ENCODE results near the gene GSC.

The GSC gene

DNA sequence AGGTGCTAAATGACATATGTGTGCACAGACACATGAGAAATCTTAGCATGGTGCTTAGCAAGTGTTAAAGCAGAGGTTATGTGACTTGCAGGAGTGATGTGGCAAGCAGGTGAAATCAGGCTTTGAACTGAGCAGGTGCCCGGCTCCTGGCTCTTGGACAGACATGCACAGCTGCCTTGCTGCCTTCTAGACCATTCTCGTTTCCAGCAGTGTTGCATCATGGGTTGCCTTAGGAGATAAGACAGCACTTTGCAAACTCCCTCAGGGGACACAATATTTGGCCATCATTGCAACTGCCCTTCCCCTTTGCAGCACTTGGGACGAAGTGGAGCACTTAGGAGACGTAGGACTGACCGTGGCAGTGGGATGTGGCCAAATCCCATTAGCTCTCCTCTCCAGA is 17.2 kb upstream of the GSC start:
- H3K27ac ChIP-seq (ENCODE audit: low read depth, low read length), result no peak overlapping the region

DNA sequence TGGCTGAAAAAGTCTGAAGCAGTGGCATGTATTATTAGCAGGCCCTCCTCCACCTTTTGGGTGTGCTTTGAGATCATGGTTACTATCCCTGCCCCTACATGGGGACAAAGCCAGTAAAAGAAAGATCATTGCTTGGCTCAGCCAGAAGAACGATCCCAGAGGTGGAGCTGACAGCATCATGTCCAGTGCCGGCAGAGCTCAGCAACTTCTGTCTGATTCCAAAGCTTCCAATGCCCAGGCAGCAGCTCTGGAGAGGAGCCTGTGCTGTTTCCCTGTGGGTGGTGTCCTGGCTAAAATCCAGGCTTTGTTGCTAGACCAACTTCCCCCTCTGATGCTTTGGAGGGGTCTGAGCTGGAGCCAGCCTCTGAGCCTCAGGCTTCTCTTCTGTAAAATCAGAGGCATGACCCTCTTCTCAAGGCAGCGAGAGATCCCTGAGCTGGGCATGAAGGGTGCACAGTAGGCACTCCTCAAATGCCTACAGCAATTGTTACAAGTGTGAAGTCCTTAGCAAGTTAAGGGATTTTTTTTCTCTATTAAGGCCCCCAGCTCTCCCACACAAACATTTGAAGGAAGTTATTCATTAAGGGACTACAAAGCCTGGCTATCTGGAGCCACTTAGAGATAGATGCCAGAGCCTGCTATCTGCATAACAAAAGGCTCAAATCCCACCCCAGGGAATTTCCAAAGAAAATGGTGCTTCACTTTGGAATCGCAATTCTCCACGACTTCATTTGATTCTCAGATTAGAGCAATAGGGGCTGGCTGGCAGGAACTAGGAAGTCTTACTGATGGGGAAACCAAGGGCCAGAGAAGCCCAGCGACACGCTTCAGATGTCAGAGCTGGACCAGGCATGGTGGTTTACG is 10.9 kb upstream of the GSC start:
- H3K4me1 ChIP-seq (ENCODE audit: control insufficient read depth, insufficient read depth, low read length, unreplicated experiment), result peaks cover 6% of the 10 kb centered on the region
- no peak overlapping the region for H2AFZ ChIP-seq (ENCODE audit: low read length, unreplicated experiment)
- no peak overlapping the region for H3K27ac ChIP-seq (ENCODE audit: low read depth, low read length)
- H3K4me3 ChIP-seq (ENCODE audit: low read depth, low read length), result no peak overlapping the region
- no peaks in the 10 kb centered on the region for H3K36me3 ChIP-seq (ENCODE audit: insufficient read depth, low read length)
- no peaks in the 10 kb centered on the region for H3K27me3 ChIP-seq (ENCODE audit: insufficient read depth, low read length)
- H3K79me2 ChIP-seq (ENCODE audit: control insufficient read depth, insufficient read depth, low read length, unreplicated experiment), result no peaks in the 10 kb centered on the region

More for the DNA sequence above, 17.2 kb upstream of the GSC start:
- H3K79me2 ChIP-seq (ENCODE audit: control insufficient read depth, insufficient read depth, low read length, unreplicated experiment), result no peaks in the 10 kb centered on the region
- H3K36me3 ChIP-seq (ENCODE audit: insufficient read depth, low read length), result no peaks in the 10 kb centered on the region
- H3K4me3 ChIP-seq (ENCODE audit: low read depth, low read length), result no peak overlapping the region
- no peak overlapping the region for H2AFZ ChIP-seq (ENCODE audit: low read length, unreplicated experiment)
- peaks cover 11% of the 10 kb centered on the region; the same call in 1 of the 2 replicates for H3K27me3 ChIP-seq (ENCODE audit: insufficient read depth, low read length)
- no peaks in the 10 kb centered on the region for H3K4me1 ChIP-seq (ENCODE audit: control insufficient read depth, insufficient read depth, low read length, unreplicated experiment)

DNA sequence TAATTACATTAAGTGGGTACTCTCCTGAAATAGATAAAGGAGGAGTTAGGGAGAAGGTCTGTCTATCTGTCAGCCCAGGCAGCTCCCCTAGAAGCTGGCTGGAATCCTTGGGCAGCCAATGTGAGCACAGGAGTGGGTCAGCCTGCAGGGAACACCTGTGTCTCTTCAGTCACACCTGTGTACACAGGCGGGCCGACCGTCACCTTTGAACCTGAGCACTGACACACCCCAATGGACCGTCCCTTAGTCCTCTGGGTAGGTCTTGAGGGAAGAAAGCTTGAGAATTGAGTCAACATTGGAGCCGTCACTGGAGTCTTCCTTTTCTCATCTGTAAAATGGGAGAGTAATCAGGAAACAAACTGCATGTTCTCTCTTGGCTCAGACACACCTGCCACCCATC is 9.8 kb upstream of the GSC start:
- H3K36me3 ChIP-seq (ENCODE audit: insufficient read depth, low read length), result no peaks in the 10 kb centered on the region
- H3K79me2 ChIP-seq (ENCODE audit: control insufficient read depth, insufficient read depth, low read length, unreplicated experiment), result no peaks in the 10 kb centered on the region
- H3K4me3 ChIP-seq (ENCODE audit: low read depth, low read length), result no peak overlapping the region
- no peak overlapping the region for H2AFZ ChIP-seq (ENCODE audit: low read length, unreplicated experiment)
- peaks cover 6% of the 10 kb centered on the region; the same call in 1 of the 2 replicates for H3K27me3 ChIP-seq (ENCODE audit: insufficient read depth, low read length)
- peaks cover 12% of the 10 kb centered on the region for H3K4me1 ChIP-seq (ENCODE audit: control insufficient read depth, insufficient read depth, low read length, unreplicated experiment)
- H3K27ac ChIP-seq (ENCODE audit: low read depth, low read length), result no peak overlapping the region

DNA sequence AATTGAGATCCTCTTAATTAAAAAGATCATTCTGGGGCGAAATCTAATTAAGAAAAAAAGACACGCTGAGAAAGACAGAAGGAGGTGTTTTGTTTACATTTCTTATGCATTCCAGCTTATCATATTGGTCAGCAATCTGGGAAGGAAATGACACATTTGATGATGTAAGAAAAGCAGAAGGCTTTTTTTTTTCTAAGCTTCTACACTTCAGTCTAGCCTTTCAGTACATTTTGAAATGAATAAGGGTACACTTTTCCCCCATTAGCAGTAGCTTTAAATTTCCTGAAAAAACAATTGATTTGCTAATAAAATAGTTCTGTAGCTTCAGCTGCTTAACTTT is 5.9 kb upstream of the GSC start:
- H3K27ac ChIP-seq (ENCODE audit: low read depth, low read length), result peak overlapping the region; percentile 49
- H2AFZ ChIP-seq (ENCODE audit: low read length, unreplicated experiment), result peak overlapping the region; percentile 79
- H3K79me2 ChIP-seq (ENCODE audit: control insufficient read depth, insufficient read depth, low read length, unreplicated experiment), result no peaks in the 10 kb centered on the region
- peaks cover 13% of the 10 kb centered on the region for H3K4me1 ChIP-seq (ENCODE audit: control insufficient read depth, insufficient read depth, low read length, unreplicated experiment)
- H3K27me3 ChIP-seq (ENCODE audit: insufficient read depth, low read length), result peaks cover 40% of the 10 kb centered on the region
- H3K4me3 ChIP-seq (ENCODE audit: low read depth, low read length), result peak overlapping the region; percentile 21; the same call in 1 of the 2 replicates
- H3K36me3 ChIP-seq (ENCODE audit: insufficient read depth, low read length), result no peaks in the 10 kb centered on the region

DNA sequence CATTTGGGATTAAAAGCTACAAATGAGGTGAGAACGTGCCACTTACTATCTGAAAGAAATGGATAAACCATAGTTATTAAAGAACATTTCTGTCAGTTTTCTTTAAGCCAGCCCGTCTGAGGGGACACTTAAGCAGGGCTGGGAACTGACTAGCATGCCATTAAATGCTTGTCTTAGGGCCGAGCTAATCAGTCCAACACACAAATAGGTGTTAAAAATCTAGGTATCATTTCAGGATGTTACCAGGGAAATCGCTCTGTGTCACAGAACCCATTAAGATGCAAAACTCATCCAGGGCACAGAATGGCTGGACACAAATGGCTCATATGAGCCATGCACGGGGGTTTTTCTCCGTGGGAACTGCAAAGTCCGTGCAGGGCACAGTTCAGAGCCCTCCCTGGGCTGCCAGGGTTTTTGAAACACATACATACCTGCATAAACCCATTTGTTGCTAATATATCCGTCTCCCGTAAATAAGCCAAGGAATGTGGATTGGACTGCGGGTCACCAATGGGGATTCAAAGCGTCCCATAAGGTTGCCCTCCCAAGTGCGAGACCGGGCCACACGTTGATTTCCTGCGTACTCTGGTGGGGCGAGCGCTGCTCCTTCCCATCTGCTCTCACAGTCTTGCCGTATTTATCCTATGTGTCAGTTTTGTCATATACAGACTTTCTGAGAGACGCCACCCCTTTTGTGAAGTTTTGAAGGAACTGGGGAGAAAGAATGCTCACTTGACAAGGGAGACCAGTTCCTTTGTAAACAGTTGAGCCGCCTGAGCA is 5.4 kb upstream of the GSC start:
- H3K27ac ChIP-seq (ENCODE audit: low read depth, low read length), result no peak overlapping the region; the same call in 1 of the 2 replicates
- H3K36me3 ChIP-seq (ENCODE audit: insufficient read depth, low read length), result no peaks in the 10 kb centered on the region
- no peak overlapping the region for H2AFZ ChIP-seq (ENCODE audit: low read length, unreplicated experiment)
- H3K4me1 ChIP-seq (ENCODE audit: control insufficient read depth, insufficient read depth, low read length, unreplicated experiment), result peaks cover 17% of the 10 kb centered on the region
- peak overlapping the region; percentile 21; the same call in 1 of the 2 replicates for H3K4me3 ChIP-seq (ENCODE audit: low read depth, low read length)
- no peaks in the 10 kb centered on the region for H3K79me2 ChIP-seq (ENCODE audit: control insufficient read depth, insufficient read depth, low read length, unreplicated experiment)
- peaks cover 42% of the 10 kb centered on the region for H3K27me3 ChIP-seq (ENCODE audit: insufficient read depth, low read length)

DNA sequence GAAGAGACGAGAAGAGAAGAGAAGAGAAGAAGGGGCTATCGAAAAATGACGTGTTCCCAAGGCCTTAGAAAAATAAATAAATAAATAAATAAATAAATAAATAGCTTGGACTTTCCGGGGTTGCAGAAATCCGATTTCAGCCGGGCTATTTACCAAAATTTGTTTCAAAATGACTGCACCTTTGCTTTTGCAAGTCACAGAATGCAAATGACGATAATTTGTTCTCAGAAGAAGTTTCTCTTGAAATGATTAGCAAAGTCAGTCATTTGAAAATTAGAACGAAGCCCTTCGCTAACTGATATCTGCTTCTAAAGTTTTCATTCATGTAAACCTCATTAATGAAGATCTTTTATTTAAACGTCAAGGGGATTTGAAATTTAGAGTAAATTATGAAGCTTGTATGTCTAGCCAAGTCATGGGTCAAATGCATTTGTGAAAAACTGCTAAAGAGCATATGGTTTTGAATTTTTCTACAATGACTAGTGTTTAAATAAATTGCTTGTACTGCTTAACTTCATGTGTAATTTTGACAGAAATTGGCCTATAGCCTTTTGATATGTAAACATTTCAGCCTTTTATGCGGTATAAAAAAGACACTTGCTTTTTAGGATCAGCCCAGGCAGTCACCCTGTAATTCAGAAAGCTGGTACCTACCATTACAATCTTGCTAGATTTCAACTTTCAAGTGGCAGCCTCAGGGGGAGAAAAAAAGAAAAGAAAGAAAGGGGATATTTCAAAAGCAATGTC is 4.6 kb upstream of the GSC start:
- H3K36me3 ChIP-seq (ENCODE audit: insufficient read depth, low read length), result no peaks in the 10 kb centered on the region
- peaks cover 42% of the 10 kb centered on the region for H3K27me3 ChIP-seq (ENCODE audit: insufficient read depth, low read length)
- H3K79me2 ChIP-seq (ENCODE audit: control insufficient read depth, insufficient read depth, low read length, unreplicated experiment), result no peaks in the 10 kb centered on the region
- no peak overlapping the region for H2AFZ ChIP-seq (ENCODE audit: low read length, unreplicated experiment)
- H3K4me1 ChIP-seq (ENCODE audit: control insufficient read depth, insufficient read depth, low read length, unreplicated experiment), result peaks cover 17% of the 10 kb centered on the region
- no peak overlapping the region for H3K27ac ChIP-seq (ENCODE audit: low read depth, low read length)
- no peak overlapping the region for H3K4me3 ChIP-seq (ENCODE audit: low read depth, low read length)

DNA sequence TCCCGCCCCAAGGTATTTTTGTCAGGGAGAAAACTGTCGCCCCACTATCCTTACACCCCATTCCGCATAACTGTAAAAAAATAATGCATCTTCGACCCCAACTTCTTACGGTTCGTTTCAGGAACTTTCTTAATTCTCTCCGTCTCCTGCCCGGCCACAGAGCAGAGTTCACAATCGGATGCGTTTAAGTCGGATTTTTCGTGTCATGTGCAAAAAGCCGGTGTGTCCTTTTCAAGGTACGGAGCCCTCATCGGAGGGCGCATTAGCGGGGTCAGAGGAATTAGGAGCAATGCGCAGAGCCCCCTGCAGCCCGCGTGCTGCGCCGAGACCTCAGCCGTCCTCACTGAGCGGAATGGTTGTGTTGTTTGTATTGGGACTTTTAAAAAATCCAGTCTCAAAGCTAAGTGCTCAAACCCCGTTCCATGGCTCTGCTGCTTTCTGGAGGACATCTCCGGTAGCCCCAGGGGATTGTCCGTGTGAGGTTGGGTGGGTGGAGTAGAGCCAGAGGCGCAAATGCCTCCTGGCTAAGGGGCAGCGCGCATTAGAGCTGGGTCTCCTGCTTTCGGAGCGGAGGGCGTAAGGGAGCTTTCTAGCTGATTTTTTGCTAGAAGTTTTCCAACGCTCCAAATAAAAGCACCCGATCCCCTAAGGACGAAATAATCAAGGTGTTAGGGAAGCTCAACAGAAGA is 3.9 kb upstream of the GSC start:
- Histone ChIP-seq H3K4me1 (ENCODE audit: control insufficient read depth, insufficient read depth, low read length, unreplicated experiment) (peaks cover 17% of the 10 kb centered on the region), H3K4me3 (ENCODE audit: low read depth, low read length) (no peak overlapping the region), H2AFZ (ENCODE audit: low read length, unreplicated experiment) (no peak overlapping the region), H3K79me2 (ENCODE audit: control insufficient read depth, insufficient read depth, low read length, unreplicated experiment) (no peaks in the 10 kb centered on the region), H3K36me3 (ENCODE audit: insufficient read depth, low read length) (no peaks in the 10 kb centered on the region), H3K27me3 (ENCODE audit: insufficient read depth, low read length) (peaks cover 42% of the 10 kb centered on the region), H3K27ac (ENCODE audit: low read depth, low read length) (no peak overlapping the region)

DNA sequence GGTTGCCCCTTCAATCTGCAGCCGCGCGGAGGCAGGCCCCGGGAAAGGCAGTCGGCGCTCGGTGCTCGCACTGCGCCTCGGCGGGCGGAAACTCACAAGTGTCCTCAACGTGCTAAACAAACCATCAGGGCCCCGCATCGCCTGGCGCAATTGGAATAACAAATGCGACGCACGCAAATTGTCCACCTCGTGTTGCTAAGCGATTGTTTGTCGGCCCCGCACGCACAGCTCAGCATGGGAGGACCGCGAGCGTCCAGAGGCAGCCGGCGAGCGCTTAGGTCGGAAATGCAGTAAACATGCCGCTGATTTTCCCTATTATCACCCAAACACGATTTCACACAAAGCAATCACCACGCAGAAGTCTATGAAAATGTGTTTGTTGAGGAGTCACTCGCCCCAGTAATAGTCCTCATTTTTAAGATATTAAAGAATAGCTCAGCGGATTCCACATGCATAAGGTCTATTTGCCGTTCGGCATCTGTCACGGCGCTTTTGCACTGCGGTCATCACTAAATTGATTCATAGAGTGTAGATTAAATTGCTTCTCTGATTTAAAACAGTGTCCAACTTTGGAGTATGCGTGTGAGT is 3.2 kb upstream of the GSC start:
- no peaks in the 10 kb centered on the region for H3K79me2 ChIP-seq (ENCODE audit: control insufficient read depth, insufficient read depth, low read length, unreplicated experiment)
- H3K27me3 ChIP-seq (ENCODE audit: insufficient read depth, low read length), result peaks cover 42% of the 10 kb centered on the region
- no peak overlapping the region for H2AFZ ChIP-seq (ENCODE audit: low read length, unreplicated experiment)
- peaks cover 17% of the 10 kb centered on the region for H3K4me1 ChIP-seq (ENCODE audit: control insufficient read depth, insufficient read depth, low read length, unreplicated experiment)
- H3K36me3 ChIP-seq (ENCODE audit: insufficient read depth, low read length), result no peaks in the 10 kb centered on the region
- no peak overlapping the region for H3K4me3 ChIP-seq (ENCODE audit: low read depth, low read length)
- H3K27ac ChIP-seq (ENCODE audit: low read depth, low read length), result no peak overlapping the region

DNA sequence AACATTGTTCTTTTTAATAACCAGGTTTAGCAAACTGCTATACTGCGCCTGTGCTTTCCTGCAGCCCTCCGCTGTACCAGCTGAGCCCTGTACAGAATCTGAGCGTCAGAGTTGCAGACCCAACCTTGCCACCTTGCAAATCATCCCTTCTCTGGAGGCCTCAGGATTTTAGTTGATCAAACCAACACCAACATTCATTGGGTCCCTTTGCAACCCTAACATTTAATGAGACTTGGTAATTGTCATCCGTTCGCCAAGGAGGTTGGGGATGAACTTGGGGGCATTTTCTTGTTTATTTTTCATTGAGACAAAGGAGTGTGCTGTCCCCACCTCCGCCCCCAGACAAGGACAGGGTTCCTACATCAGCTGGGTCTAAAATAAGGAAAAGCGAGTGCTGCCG is 2.6 kb upstream of the GSC start:
- Histone ChIP-seq H3K27me3 (ENCODE audit: insufficient read depth, low read length) (peaks cover 42% of the 10 kb centered on the region), H2AFZ (ENCODE audit: low read length, unreplicated experiment) (no peak overlapping the region), H3K79me2 (ENCODE audit: control insufficient read depth, insufficient read depth, low read length, unreplicated experiment) (no peaks in the 10 kb centered on the region), H3K36me3 (ENCODE audit: insufficient read depth, low read length) (no peaks in the 10 kb centered on the region), H3K27ac (ENCODE audit: low read depth, low read length) (no peak overlapping the region), H3K4me1 (ENCODE audit: control insufficient read depth, insufficient read depth, low read length, unreplicated experiment) (peaks cover 17% of the 10 kb centered on the region), H3K4me3 (ENCODE audit: low read depth, low read length) (no peak overlapping the region)

Data from ACC112 (cell line).